Hepatic stellate cell (primary cell): ENCODE measurements around the gene MNDA.
"Not testable (repeated sequence)": the region's sequence is repeated elsewhere in the genome, so short reads cannot be mapped to it uniquely, and the experiment has no call there.

Experiments
- DNase-seq: peaks from one replicate; pipeline ENCODE4 v3.0.0; 2011; ENCODE audit warnings: low spot score

The MNDA gene

GRCh38 chr1:158839566-158839965, 8.4 kb downstream of the MNDA start:
- DNase-seq: no peak

GRCh38 chr1:158840236-158840635, 9.1 kb downstream of the MNDA start:
- DNase-seq: no peak

GRCh38 chr1:158864595-158864994, 33.4 kb downstream of the MNDA start:
- no peak for DNase-seq

GRCh38 chr1:158870438-158870837, 39.3 kb downstream of the MNDA start:
- DNase-seq: not testable (repeated sequence)

- no peak for DNase-seq
Observed at GRCh38 chr1:158873141-158873540, 42.0 kb downstream of the MNDA start.

GRCh38 chr1:158893654-158894053, 62.5 kb downstream of the MNDA start:
- no peak for DNase-seq

GRCh38 chr1:158898722-158899121, 67.6 kb downstream of the MNDA start:
- no peak for DNase-seq
